Activated CD8-positive, alpha-beta memory T cell treated with anti-CD3 and anti-CD28 coated beads for 36 hours (primary cell): ENCODE results near the gene EIF5. TPM values are rescaled to one million over a fixed set of nuclear protein-coding genes. Genes with fewer than 3 reads are reported as not detected.

Source experiments
- CTCF ChIA-PET: fragments of 350-600 bp; sonication (Branson Sonifier 250); formaldehyde crosslinking; loops from one replicate; lab custom pipeline; 2021; ENCODE audit warnings: antibody characterized with exemption; lab: Charles Lee
- POLR2A ChIA-PET: fragments of 350-600 bp; sonication (Branson Sonifier 250); formaldehyde crosslinking; loops from one replicate; lab custom pipeline; 2021; ENCODE audit warnings: antibody characterized with exemption; lab: Charles Lee
- total RNA-seq, 2 experiments: library from RNA; stranded (reverse); gene quantifications; one replicate each; pipeline ENCODE4 v1.2.3, GENCODE V29; 2021

The EIF5 gene
- total RNA-seq, 2 experiments from 2014 or later: 365 to 375 TPM

- ChIA-PET CTCF (no interaction called here), POLR2A (no interaction called here)
Measured at GRCh38 chr14:103329401-103330347, 4.4 kb upstream of the EIF5 start.

DNA sequence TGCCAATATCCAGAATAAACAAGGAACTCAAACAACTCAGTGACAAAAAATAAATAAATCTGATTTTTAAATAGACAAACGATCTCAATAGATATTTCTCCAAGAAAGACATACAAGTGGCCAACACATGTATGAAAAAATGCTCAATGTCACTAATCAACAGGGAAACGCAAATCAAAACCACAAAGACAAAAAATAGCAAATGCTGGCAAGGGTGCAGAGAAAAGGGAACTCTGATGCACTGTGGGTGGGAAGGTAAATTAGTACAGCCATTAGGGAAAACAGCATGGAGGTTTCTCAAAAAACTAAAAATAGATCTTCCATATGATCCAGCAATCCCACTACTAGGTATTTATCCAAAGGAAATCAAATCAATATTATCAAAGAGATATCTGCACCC lies 3.5 kb upstream of the EIF5 start:
- ChIA-PET CTCF (no interaction called here), POLR2A (no interaction called here)

DNA sequence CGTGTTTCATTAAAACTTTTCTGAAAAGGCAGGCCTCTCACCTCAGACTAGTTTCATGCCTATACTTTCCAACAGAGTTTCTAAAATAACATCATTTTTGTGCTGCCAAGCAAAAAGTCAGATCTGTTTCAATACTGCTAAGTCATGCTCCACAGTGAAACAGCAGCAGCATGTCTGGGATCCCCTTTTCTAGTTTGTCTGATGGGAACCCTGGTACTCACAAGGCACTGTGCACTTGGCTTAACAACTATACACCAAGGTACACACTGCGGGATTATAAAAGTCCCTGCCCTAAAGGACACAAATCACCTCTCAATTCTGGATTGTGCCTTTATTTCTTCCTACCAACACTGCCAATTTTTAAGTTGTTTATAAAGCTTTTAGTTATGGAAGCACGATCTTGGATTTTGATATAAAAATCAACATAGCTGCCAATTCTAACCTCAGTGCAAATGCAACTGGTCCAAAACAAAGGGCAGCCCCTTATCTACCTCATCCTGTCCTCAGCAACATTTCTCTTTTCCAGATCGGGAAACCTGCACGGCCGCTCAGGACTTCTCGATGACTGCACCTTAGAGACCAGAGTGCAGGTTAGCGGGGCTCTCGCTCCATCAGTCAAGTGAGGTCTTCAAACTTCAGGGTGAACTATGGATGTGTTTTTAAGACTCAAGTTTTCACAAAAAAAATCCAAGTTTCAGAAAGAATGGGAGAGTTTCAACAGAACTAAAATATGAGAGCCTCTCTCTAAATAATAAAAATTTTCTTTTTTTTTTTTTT lies 1.7 kb upstream of the EIF5 start:
- CTCF ChIA-PET: no interaction called here
- POLR2A ChIA-PET: interaction anchor here (1.2 kb wide), 1 partner anchor 13 kb away, joined by 7 read pairs; no protein-coding TSS in a partner anchor

DNA sequence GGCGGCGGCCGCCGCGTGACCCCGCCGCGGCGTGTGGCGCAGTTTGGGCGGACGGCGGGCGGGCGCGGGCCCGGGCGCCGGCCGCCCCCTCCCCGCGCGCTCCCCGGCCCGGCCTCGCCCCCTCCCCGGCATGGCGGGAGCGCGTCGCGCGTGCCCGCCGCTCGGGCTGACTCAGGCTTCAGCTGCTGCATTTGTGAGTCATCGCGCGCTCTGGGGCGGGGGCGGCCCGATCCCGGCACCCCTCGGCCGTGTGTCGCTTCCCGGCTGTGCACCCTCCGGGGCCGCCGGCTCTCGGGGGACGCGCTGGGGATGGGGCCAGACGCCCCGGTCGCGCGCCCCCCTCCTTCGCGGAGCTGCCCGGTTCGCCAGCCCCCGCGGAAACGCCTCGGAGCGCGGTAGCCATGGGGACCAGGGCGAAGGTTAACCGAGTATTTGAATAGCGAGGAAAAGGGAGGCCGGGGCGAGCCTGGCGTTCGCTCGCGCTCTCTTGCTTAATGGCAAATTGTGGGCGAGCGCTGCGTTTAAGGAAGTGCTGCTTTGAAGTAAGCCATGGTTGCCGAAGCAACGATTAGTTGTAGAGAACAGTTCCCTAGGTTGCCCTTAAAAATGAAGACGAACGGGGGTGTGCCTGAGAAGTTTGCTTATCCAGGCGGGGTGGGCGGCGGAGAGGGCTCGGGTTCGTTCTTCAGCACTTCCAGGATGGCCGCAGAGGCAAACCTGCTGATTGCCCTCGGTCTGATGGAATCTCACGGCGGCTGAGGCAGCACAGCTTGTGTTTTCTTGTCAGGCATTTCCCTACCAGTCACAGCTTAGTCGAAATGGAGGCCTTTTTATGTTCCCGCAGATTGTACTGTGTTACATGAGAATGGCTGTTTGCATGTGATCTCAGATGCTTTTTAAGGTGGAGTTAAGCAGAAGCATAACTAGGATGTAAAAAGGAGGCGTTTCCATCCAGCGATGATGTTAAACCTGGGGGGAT lies 896 bp downstream of the EIF5 start:
- POLR2A ChIA-PET: interaction anchor here (0.6 to 2.5 kb wide), 3 partner anchors 10 to 1370 kb away, joined by 3 to 10 read pairs (median 4); no protein-coding TSS in a partner anchor
- CTCF ChIA-PET: interaction anchor here (0.9 to 2.5 kb wide), 3 partner anchors 10 to 56 kb away, joined by 3 to 7 read pairs (median 5); no protein-coding TSS in a partner anchor

DNA sequence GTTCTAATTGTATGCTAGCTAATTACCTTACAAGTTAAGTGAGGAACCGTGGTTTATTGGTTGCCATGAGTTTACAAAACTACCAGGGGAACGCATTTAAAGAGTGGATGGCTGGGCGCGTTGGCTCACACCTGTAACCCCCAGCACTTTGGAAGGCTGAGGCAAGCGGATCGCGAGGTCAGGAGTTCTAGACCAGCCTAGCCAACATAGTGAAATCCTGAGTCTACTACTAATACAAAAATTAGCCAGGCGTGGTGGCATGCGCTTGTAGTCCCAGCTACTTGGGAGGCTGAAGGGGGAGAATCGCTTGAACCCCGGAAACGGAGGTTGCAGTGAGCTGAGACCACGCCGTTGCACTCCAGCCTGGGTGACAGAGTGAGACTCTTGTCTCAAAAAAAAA lies 2.2 kb downstream of the EIF5 start:
- POLR2A ChIA-PET: interaction anchor here (0.5 to 2.5 kb wide), 4 partner anchors 9 to 260 kb away, joined by 3 to 10 read pairs (median 4); no protein-coding TSS in a partner anchor
- CTCF ChIA-PET: interaction anchor here (0.6 to 2.5 kb wide), 4 partner anchors 8 to 231 kb away, joined by 3 to 7 read pairs (median 4); no protein-coding TSS in a partner anchor

DNA sequence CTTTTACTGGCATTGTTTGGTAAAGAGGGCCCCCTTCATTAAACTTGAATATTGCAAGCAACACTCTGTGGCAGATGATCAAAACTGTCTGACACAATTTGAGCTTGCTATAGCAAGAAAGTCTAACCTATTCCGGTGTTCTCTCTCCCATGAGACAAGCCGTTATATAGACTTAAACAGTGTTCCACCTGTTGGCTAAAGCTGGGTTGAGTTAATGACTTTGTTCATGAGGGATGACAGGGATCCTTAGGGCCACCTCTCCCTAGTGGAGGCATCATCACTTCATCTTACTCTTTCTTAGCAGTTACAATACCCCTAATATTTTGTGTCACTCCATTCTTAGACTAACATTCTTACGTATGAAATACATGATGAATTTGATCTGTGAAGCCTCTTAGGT lies 3.8 kb downstream of the EIF5 start:
- POLR2A ChIA-PET: no interaction called here
- CTCF ChIA-PET: no interaction called here

DNA sequence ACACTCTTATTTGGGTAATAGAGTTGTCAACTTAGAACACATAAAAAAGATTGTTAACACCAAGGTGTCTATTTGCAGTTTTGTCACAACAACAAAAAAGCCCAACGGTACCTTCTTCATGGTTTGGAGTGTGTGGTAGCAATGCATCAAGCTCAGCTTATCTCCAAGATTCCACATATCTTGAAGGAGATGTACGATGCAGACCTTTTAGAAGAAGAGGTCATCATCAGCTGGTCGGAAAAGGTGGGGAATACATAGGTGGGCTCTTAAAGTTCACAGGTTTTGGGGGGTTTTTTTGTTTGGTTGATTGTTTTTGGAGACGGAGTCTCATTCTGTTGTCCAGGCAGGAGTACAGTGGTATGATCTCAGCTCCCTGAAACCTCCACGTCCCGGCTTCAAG lies 5.5 kb downstream of the EIF5 start:
- POLR2A ChIA-PET: interaction anchor here (1.0 kb wide), 1 partner anchor 53 kb away, joined by 4 read pairs; no protein-coding TSS in a partner anchor
- CTCF ChIA-PET: interaction anchor here (0.5 kb wide), 1 partner anchor 62 kb away, joined by 5 read pairs; no protein-coding TSS in a partner anchor

- ChIA-PET CTCF (no interaction called here), POLR2A (no interaction called here)
Measured at GRCh38 chr14:103340480-103341212, 6.6 kb downstream of the EIF5 start.

- CTCF ChIA-PET: interaction anchor here (0.6 kb wide), 1 partner anchor 12 kb away, joined by 4 read pairs; no protein-coding TSS in a partner anchor
Measured at GRCh38 chr14:103341250-103342129, 7.5 kb downstream of the EIF5 start.

DNA sequence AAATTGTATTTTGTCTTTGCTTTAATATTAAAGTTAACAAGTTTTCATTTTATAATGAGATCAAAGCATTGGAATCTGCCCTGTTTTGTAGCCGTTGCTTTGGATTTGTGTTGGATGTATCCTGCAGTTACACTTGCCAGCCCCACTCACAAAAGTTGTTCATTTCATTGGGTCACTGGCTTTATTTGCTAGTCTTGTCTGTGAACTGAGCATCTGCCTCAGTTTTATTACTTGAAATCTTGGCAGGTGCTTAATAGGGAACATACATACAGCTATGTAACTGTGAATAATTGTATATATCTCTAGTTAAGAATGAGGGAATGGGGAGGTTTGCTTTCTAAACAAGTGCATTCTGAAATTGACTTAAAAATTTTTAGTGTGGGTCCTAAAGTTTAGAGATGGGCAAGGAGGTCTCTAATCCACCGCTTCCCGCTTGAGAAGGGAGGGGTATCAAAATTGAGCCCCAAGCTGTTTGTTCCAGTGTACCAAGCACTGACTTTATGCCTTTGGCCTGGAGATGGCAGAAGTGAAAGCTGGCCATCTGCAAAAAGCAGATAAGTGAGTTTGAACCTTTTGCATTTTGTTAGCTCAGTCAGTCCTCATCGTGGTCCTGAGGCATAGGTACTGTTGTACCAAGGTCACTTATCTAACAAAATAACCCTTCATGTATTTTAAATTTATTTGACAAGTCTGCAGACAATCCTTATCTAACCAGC lies 9.3 kb downstream of the EIF5 start:
- POLR2A ChIA-PET: interaction anchor here (0.7 kb wide), 1 partner anchor 18 kb away, joined by 3 read pairs; no protein-coding TSS in a partner anchor

More at GRCh38 chr14:103341250-103342129, 7.5 kb downstream of the EIF5 start:
- POLR2A ChIA-PET: interaction anchor here (0.6 kb wide), 1 partner anchor 47 kb away, joined by 3 read pairs; no protein-coding TSS in a partner anchor

DNA sequence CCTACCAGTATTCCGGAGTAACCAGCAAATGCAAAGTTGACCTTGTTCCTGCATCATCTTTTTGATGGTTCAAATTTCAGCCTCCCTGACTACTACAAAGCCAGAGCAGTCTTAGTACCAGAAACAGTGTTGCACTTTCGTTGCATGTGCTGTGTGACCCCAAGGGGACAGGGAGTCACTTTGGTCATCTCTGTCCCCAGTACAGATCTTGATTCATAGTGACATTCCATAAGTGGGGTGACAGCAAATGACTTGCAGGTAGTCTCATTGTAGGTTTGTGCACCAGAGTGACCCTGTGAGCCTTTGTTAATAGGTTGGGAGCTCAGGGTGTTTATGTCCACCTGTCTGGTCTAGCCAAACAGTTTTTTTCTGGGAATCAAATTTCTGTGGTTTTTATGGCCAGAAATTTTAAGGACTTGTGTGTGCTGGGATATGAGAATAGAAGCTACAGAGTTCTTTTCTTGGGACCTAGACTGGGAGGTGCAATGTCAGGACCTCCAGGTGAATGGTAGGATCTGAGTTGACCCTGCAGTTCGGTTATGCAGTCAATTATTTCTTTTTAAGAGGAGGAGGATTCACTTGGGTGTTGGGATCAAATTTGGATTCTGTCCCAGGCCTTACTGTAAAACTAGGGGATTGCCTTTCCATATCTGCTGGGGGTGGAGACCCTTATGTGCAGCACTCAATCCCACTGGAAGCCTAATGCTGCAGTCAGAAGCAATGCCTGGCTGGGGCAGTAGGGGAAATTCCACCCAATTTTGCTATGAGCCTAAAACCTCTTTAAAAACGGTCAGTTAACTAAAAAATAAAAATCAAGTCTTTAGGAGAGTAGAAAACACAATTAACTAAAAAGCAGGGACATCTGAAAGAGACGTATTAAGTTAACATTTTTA lies 10.1 kb downstream of the EIF5 start:
- CTCF ChIA-PET: interaction anchor here (0.5 to 1.0 kb wide), 3 partner anchors 9 to 579 kb away, joined by 3 to 4 read pairs (median 3); no protein-coding TSS in a partner anchor
- POLR2A ChIA-PET: interaction anchor here (1.8 to 2.4 kb wide), 2 partner anchors 9 to 11 kb away, joined by 7 to 10 read pairs; partner anchors contain the start of gene EIF5

More for the DNA sequence above, 9.3 kb downstream of the EIF5 start:
- CTCF ChIA-PET: interaction anchor here (0.5 kb wide), 1 partner anchor 579 kb away, joined by 4 read pairs; no protein-coding TSS in a partner anchor

DNA sequence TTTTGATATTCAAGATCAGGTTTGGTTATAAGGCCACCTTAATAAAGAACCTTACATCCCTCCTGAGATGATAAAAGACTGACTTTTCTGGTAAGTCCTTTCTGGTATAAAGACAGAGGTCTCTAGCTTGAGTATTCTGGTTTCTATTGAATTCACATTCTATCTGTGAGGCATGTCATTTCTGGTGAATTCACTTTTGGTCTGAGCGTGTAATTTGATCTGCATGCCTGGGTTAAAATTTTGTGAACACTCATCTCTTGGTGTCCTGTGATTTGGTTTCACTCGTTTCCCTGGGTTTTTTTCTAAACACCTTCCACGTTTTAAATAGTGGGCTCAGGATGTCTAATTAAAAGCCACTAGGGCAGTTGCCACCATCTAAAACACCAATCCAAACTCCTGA lies 12.2 kb downstream of the EIF5 start:
- ChIA-PET CTCF (no interaction called here), POLR2A (interaction anchor here (0.6 to 2.4 kb wide), 3 partner anchors 10 to 13 kb away, joined by 4 to 10 read pairs (median 7); partner anchors contain the start of gene EIF5)

- ChIA-PET CTCF (no interaction called here), POLR2A (interaction anchor here (0.9 kb wide), 1 partner anchor 40 kb away, joined by 4 read pairs; no protein-coding TSS in a partner anchor)
Measured at GRCh38 chr14:103347091-103347815, 13.2 kb downstream of the EIF5 start.

GRCh38 chr14:103348154-103348553 lies 14.1 kb downstream of the EIF5 start:
- CTCF ChIA-PET: no interaction called here
- POLR2A ChIA-PET: interaction anchor here (0.9 kb wide), 1 partner anchor 39 kb away, joined by 4 read pairs; no protein-coding TSS in a partner anchor
